ENCODE measurements around the gene LRATD1.
A peak's percentile ranks its signal among the peaks of the same experiment; 100 is the strongest.

Gene LRATD1

DNA sequence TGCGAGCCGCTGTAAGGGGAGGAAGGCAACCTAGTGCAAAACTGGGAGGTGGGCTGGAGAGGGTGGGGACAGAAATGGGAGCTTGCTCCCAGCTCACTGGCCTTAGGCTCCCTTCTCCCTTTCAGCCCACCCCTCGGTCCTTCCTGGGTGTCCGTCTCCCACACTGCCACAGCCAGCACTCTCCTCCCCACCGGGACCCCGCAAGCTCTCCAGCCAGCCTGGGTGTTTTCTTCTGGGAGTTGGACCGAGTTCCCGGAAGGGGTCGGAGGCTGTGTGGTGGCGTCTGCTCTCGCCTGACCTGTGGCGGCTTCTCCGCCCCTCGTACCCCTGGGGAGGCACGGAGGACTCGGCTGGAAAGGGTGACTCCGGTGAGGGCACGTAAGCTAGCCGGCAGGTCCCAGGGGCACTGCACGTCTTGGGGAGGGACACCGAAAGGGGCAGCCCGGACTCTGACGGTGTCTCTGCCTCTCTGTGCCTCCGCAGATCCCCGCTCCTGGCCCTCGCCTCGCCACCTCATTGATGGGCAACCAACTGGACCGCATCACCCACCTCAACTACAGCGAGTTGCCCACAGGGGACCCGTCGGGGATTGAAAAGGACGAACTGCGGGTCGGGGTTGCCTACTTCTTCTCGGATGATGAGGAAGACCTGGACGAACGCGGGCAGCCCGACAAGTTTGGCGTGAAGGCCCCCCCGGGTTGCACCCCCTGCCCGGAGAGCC is 1.1 kb downstream of the LRATD1 start:
- DNase-seq, result peak; percentile 32 to 68

- no peak for DNase-seq
Observed at GRCh38 chr2:14634182-14634488, 1.6 kb downstream of the LRATD1 start.

GRCh38 chr2:14634489-14635390 is 2.2 kb downstream of the LRATD1 start:
- peak; percentile 83 to 92 for DNase-seq

- peak; percentile 86 to 93 for DNase-seq
Observed at GRCh38 chr2:14635391-14635871, 2.9 kb downstream of the LRATD1 start.

- no peak for DNase-seq
Observed at GRCh38 chr2:14638488-14638887, 6.0 kb downstream of the LRATD1 start.

- no peak for DNase-seq
Observed at GRCh38 chr2:14641116-14641515, 8.6 kb downstream of the LRATD1 start.

- DNase-seq, result no peak
Observed at GRCh38 chr2:14642499-14642898, 10.0 kb downstream of the LRATD1 start.

DNA sequence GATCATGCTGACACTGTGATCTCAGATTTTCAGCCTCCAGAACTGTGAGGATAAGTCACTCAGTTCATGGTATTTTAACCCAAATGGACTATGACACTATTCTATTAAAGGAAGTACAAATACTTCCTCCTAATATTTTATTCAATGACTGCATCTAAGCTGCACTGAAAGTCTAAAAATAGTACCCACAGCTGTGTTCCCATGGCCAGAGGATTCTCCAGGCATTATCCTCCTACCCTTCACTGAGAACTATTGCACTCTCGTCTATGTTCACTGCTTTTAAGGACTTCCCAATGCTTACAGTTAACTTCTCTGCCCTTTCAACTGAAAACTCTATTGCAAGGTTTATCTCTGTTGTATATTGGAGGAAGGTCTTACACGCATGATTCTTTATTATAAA is 15.2 kb downstream of the LRATD1 start:
- DNase-seq, result no peak

- no peak for DNase-seq
Observed at GRCh38 chr2:14650066-14650465, 17.5 kb downstream of the LRATD1 start.

DNA sequence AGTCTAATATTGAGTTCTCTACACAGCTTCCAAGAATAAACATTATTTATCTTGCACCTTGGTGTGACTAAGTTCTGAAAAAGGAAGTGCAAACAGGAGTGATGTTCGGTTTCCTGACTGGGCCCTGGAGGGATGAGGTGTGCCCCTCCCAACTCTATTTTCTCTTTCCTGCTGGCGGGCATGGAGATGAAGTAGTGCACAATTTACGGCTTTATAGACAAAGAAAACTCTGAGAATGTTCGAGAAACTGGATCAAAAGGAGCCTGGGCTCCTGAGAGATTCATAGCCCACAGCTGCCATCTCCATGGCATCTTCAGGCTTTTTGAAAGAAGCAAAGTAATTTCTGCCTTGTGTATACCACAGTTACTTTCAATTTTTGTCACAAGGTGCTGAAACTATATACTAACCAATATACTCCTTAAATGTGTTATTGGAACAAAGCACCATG is 22.3 kb downstream of the LRATD1 start:
- no peak for DNase-seq

- no peak for DNase-seq
Observed at GRCh38 chr2:14656146-14656545, 23.6 kb downstream of the LRATD1 start.

GRCh38 chr2:14661163-14661562 is 28.6 kb downstream of the LRATD1 start:
- no peak for DNase-seq

DNA sequence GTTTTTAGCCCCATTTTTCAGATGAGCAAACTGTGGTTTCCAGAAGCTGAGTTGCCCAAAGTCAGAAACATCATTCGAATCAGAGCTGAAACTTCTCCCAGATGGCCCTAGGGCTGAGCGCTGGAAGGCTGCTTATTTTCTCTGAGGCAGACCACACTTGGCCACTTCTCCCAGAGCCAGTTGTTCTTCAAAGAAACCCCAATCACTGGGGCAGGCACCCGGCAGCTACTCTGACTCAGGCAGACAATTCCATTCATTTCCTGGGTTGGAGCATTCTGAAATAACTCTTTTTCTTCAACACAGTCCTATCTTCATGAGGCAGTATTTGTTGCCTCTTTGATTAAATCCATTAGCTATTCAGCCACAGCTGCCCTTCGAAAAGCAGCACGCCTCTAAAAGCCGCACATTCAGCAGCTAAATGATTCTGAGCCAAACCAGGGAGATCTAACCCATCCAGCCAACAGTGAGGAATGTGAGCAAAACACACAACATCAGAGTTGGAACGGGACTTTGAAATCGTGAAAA is 40.9 kb downstream of the LRATD1 start:
- DNase-seq, result peak in 1 of 2 experiments; percentile 16

DNA sequence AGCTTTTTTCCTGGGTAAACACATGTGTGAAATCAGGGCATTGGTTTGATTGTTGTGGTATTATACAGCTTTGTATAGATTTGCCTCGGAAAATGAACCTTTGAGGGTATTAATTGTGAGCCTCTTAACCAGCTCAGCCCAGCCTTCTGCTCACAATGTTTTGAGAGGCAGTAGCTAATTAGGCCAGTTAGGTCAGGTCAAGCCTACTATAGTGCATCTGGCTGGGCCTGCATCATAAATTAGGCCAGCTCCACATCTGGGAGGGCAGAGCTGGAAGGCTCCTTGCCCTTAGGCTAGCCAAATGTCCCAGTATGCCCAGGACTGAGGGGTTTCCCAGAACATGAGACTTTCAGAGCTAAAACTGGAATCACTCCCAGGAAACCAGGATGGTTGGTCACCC is 43.0 kb downstream of the LRATD1 start:
- DNase-seq, result peak; percentile 47 to 83

GRCh38 chr2:14676371-14676770 is 43.9 kb downstream of the LRATD1 start:
- no peak for DNase-seq

DNA sequence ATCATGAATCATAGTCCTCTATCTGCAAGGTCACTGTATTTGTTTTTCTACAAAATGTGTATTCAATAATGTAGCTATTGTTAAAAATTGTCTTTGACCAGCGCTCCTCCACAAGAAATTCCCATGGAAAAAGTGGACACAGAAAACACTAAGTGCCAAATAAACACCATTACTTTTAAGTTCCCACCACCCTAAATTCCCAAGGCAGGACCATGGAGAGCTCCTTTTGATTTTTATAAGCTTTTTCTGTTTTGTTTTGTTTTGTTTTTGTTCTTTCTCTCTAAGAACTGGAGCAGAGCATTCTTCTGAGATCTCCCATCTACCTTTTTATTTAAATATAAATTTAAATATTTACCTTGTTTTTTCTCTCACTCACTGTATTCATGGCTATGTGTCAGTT is 44.5 kb downstream of the LRATD1 start:
- no peak for DNase-seq

DNA sequence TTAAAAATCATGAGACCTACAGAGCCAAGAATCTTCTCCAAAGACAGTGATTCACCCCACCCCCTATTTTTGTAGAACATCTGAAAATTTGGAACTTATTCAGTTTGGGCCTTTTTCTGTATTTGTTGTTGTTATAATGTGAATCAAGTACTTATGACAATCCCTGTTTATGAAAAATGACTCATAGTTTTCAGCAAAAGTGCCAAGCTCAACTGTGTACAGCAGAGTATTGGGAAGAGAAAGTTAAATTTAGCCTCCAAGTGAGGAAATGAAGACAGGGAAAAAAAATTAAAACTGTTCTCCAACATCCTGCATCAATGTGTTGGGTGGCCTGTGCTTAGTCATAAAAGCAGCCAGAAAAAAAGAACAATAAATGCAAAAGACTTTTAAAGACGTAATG is 46.2 kb downstream of the LRATD1 start:
- no peak for DNase-seq

GRCh38 chr2:14681608-14682007 is 49.1 kb downstream of the LRATD1 start:
- no peak for DNase-seq

Data from NCI-H524 (cell line).